K562 (cell line): ENCODE measurements around the gene SUCLG1. TPM values are rescaled to one million over a fixed set of nuclear protein-coding genes. Genes with fewer than 3 reads are reported as not detected.

Experiments
- ATAC-seq: fragments of 200-7000 bp; cut with Tn5 transposase; 3 replicates; pipeline ENCODE4 v1.9.1; 2020; ENCODE audit warnings: moderate library complexity
- BruUV-seq: library from RNA; stranded (reverse); fragments of 400-500 nt; replicated peaks from 2 replicates; lab custom pipeline; 2021; lab: Mats Ljungman, UMichigan
- CTCF ChIA-PET: fragments of 300-600 bp; formaldehyde crosslinking; extraction: SDS; loops from one replicate; lab custom pipeline; 2021; ENCODE audit warnings: low intra/inter-chr PET ratio; lab: Yijun Ruan, JAX
- POLR2A ChIA-PET: fragments of 300-600, 350-650 bp; sonication (Branson Sonifier 250); formaldehyde crosslinking; extraction: SDS; loops from one replicate; lab custom pipeline; 2021; ENCODE audit warnings: antibody characterized with exemption, inconsistent platforms; lab: Yijun Ruan, JAX
- DNase-seq, 4 experiments: peaks; one replicate each; pipeline versions ENCODE4 v3.0.0 to v3.0.0-alpha.2; 2011 to 2018; ENCODE audit warnings: low spot score in 3 of 4, mixed read lengths in 3 of 4; ENCODE audit errors: extremely low read depth in 1 of 4
- FAIRE-seq: peaks from 2 replicates; lab custom pipeline; 2011; peaks lifted over from hg19 to GRCh38; lab: Jason Lieb, UNC
- H2AFZ ChIP-seq: 2 replicates; pipeline ENCODE4 v1.6.0; 2011; ENCODE audit warnings: low read depth, low read length, control low read depth, inconsistent platforms
- H3K27ac ChIP-seq: fragments of 200-600 bp; 3 replicates; pipeline ENCODE4 v1.8.0; 2011; ENCODE audit warnings: low read depth, mild to moderate bottlenecking, control low read depth, inconsistent platforms, low read length, moderate library complexity, mixed read lengths; ENCODE audit errors: extremely low read depth
- H3K27me3 ChIP-seq, 2 experiments: fragments of 300-600 bp in 1 of 2; 2 replicates in 1 of 2; 3 replicates in 1 of 2; pipeline versions ENCODE4 v1.6.0 to v1.8.0; 2011; ENCODE audit warnings: inconsistent platforms in 2 of 2, low read length in 2 of 2, mild to moderate bottlenecking in 1 of 2, mixed read lengths in 1 of 2, moderate library complexity in 1 of 2; ENCODE audit not compliant: control insufficient read depth in 2 of 2, insufficient read depth in 2 of 2
- H3K36me3 ChIP-seq: fragments of 300-600 bp; 3 replicates; pipeline ENCODE4 v1.8.0; 2011; ENCODE audit warnings: mild to moderate bottlenecking, low read length, inconsistent platforms; ENCODE audit not compliant: control insufficient read depth, insufficient read depth
- H3K4me1 ChIP-seq, 2 experiments: fragments of 200-600 bp in 1 of 2; replicated peaks in 1 of 2; 2 replicates in 1 of 2; 3 replicates in 1 of 2; pipeline versions ENCODE4 v1.5.1 to v1.8.0; 2011; ENCODE audit warnings: inconsistent platforms in 2 of 2, low read length in 2 of 2, mild to moderate bottlenecking in 1 of 2, mixed read lengths in 1 of 2, moderate library complexity in 1 of 2; ENCODE audit not compliant: control insufficient read depth in 2 of 2, insufficient read depth in 2 of 2
- H3K4me2 ChIP-seq: 2 replicates; pipeline ENCODE4 v1.6.1; 2011; ENCODE audit warnings: low read length, control low read depth, inconsistent platforms, mixed read lengths; ENCODE audit not compliant: insufficient read depth
- H3K4me3 ChIP-seq: fragments of 200-600 bp; sonication (generic), shearing (Covaris generic); 2 replicates; pipeline ENCODE4 v1.5.1; 2016; ENCODE audit warnings: control low read depth, inconsistent platforms
- H3K79me2 ChIP-seq: fragments of 200-600 bp; 3 replicates; pipeline ENCODE4 v1.8.0; 2011; ENCODE audit warnings: low read length, inconsistent platforms; ENCODE audit not compliant: control insufficient read depth, insufficient read depth
- H3K9ac ChIP-seq, 2 experiments: 2 replicates each; pipeline versions ENCODE4 v1.6.0 to v1.6.1; 2011; ENCODE audit warnings: low read depth in 2 of 2, low read length in 2 of 2, control low read depth in 1 of 2, inconsistent platforms in 1 of 2, mild to moderate bottlenecking in 1 of 2, mixed read lengths in 1 of 2; ENCODE audit not compliant: insufficient read depth in 1 of 2
- H3K9me1 ChIP-seq: one replicate; pipeline ENCODE4 v1.6.0; 2011; ENCODE audit warnings: inconsistent platforms, mild to moderate bottlenecking, low read length, moderate library complexity; ENCODE audit not compliant: control insufficient read depth, insufficient read depth
- H3K9me3 ChIP-seq: replicated peaks from 2 replicates; pipeline ENCODE4 v1.5.1; 2011; ENCODE audit warnings: low read depth, low read length, inconsistent platforms; ENCODE audit not compliant: control insufficient read depth, insufficient read depth
- H4K20me1 ChIP-seq: replicated peaks from 2 replicates; pipeline ENCODE4 v1.6.1; 2011; ENCODE audit warnings: low read length, inconsistent platforms, mixed read lengths; ENCODE audit not compliant: control insufficient read depth, insufficient read depth
- C11orf30 ChIP-seq: fragments of 450-650 bp; IDR thresholded peaks from 2 replicates; pipeline ENCODE4 v1.6.1; 2016; ENCODE audit warnings: low read depth, mild to moderate bottlenecking
- CEBPB ChIP-seq: fragments of 450-650 bp; IDR thresholded peaks from 2 replicates; pipeline ENCODE4 v1.6.1; 2016; ENCODE audit warnings: missing genetic modification characterization, missing compliant biosample characterization
- CREM ChIP-seq: IDR thresholded peaks from 2 replicates; pipeline ENCODE4 v1.6.1; 2014; ENCODE audit warnings: antibody characterized with exemption, low read depth
- KDM5B ChIP-seq: fragments of 200-600 bp; sonication (generic); IDR thresholded peaks from 2 replicates; pipeline ENCODE4 v1.6.1; 2012; ENCODE audit warnings: low read depth, mild to moderate bottlenecking, moderate library complexity, low read length, control low read depth, inconsistent platforms; ENCODE audit not compliant: insufficient replicate concordance
- L3MBTL2 ChIP-seq: fragments of 450-650 bp; IDR thresholded peaks from 2 replicates; pipeline ENCODE4 v1.6.1; 2016; ENCODE audit warnings: mild to moderate bottlenecking, moderate library complexity
- PTTG1 ChIP-seq: fragments of 450-650 bp; IDR thresholded peaks from 2 replicates; pipeline ENCODE4 v1.6.1; 2016; ENCODE audit warnings: low read depth, mild to moderate bottlenecking, missing genetic modification characterization, missing compliant biosample characterization
- STAT5B ChIP-seq: fragments of 250-450 bp; sonication (Bioruptor Pico); IDR thresholded peaks from 2 replicates; pipeline ENCODE4 v1.8.0; 2021; ENCODE audit warnings: mild to moderate bottlenecking, inconsistent platforms
- TEAD4 ChIP-seq, 2 experiments: sonication (generic) in 1 of 2; formaldehyde crosslinking in 1 of 2; IDR thresholded peaks; 2 replicates each; pipeline versions ENCODE4 v1.6.1 to v1.8.0; 2012 to 2022; ENCODE audit warnings: borderline replicate concordance in 1 of 2, inconsistent platforms in 1 of 2, low read length in 1 of 2, mild to moderate bottlenecking in 1 of 2, missing genetic modification reagents in 1 of 2
- TRIM24 ChIP-seq, 2 experiments: fragments of 450-650 bp; IDR thresholded peaks; 2 replicates each; pipeline ENCODE4 v1.6.1; 2016
- YBX1 ChIP-seq: fragments of 450-650 bp; IDR thresholded peaks from 2 replicates; pipeline ENCODE4 v1.7.1; 2016; ENCODE audit warnings: mild to moderate bottlenecking
- ZFX ChIP-seq: sonication (generic); formaldehyde crosslinking; IDR thresholded peaks from 2 replicates; pipeline ENCODE4 v1.8.0; 2022; ENCODE audit warnings: mild to moderate bottlenecking, missing genetic modification reagents, moderate library complexity
- ZNF121 ChIP-seq: sonication (generic); formaldehyde crosslinking; conservative IDR thresholded peaks from 2 replicates; pipeline ENCODE4 v1.8.0; 2022; ENCODE audit warnings: missing genetic modification reagents
- ZNF436 ChIP-seq: fragments of 250-450, 450-650 bp; sonication (Bioruptor Pico); formaldehyde crosslinking; IDR thresholded peaks from 2 replicates; pipeline ENCODE4 v1.7.0; 2020; ENCODE audit warnings: mild to moderate bottlenecking
- ZNF644 ChIP-seq: fragments of 200-800 bp; sonication (Bioruptor generic); IDR thresholded peaks from 2 replicates; pipeline ENCODE4 v1.6.1; 2016; ENCODE audit warnings: low read depth, missing genetic modification characterization, missing compliant biosample characterization
- ZNF696 ChIP-seq: fragments of 250-450 bp; sonication (Bioruptor Pico); conservative IDR thresholded peaks from 2 replicates; pipeline ENCODE4 v1.4.0; 2020; ENCODE audit warnings: mild to moderate bottlenecking, moderate library complexity
- WGBS: fragments of 100-300 bp; shearing (Covaris generic); methylation state at CpG from one replicate; pipeline ENCODE4 v1.1.6; 2016; ENCODE audit warnings: low coverage, mixed read lengths; ENCODE audit not compliant: insufficient coverage; ENCODE audit errors: missing lambda C conversion rate; 5-methylcytosine and 5-hydroxymethylcytosine counted together
- in situ Hi-C: fragments of 300-500 bp; cut with MboI; formaldehyde crosslinking; loops from 4 replicates; pipeline ENCODE4 v1.15.0; 2018; ENCODE audit warnings: inconsistent platforms, mixed read lengths
- intact Hi-C: fragments of 100-400 bp; cut with micrococcal nuclease; formaldehyde crosslinking; loops from 2 replicates; pipeline ENCODE4 v1.14.2; 2022
- polyA plus RNA-seq, 8 experiments: library from polyadenylated mRNA; depleted of rRNA in 4 of 8; stranded (reverse) in 5 of 8; unstranded in 3 of 8; fragments of >200 nt; fragmentation: Nextera tagmentation in 2 of 8; fragmentation: Illumina TruSeq in 1 of 8; extraction: Ambion mirVana in 2 of 8; extraction: Trizol in 1 of 8; gene quantifications; 2 replicates each; pipeline versions ENCODE4 v1.2.1 to v1.2.3, GENCODE V29; 2011 to 2014; ENCODE audit warnings: inconsistent platforms in 1 of 8, missing spikeins in 1 of 8
- total RNA-seq, 7 experiments: library from RNA; depleted of rRNA in 6 of 7; stranded (reverse); fragments of >200 nt in 6 of 7; fragmentation: Illumina TruSeq in 2 of 7; extraction: Trizol in 2 of 7; gene quantifications; 2 replicates each; pipeline versions ENCODE4 v1.2.1 to v1.2.3, GENCODE V29; 2011 to 2021; ENCODE audit warnings: low replicate concordance in 1 of 7
- TF ChIP-seq, protein P1 (sequence below): fragments of 200-800 bp; sonication (Bioruptor generic); IDR thresholded peaks from 2 replicates; pipeline ENCODE4 v1.6.1; 2016; ENCODE audit warnings: missing genetic modification characterization, missing compliant biosample characterization
- TF ChIP-seq, protein P2 (sequence below): sonication (generic); formaldehyde crosslinking; IDR thresholded peaks from 2 replicates; pipeline ENCODE4 v1.5.0; 2020; ENCODE audit warnings: missing genetic modification reagents

The SUCLG1 gene
- total and polyA plus RNA-seq, 9 of the 15 experiments (the other 6 are each of a cell fraction or from before 2014, with no cell fraction given): 90.5 to 325 (median 115) TPM

DNA sequence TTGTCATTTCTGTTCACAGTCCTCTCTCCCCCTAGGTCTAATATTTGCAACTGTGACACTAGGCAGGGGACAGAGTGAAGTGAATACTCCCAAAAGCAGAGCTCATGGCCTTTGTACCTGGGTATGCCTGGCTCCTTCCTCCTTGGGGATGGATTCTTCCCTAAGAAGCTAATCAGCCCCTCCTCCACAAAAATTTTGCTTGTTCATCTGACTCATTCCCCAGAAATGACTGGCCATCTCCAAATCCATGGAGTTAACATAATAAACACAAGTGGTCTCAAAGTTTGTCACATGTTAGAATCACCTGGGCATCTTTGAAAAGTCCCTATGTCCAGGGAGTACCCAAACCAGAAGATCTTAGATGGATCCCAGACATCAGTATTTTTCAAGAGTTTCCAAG lies 65.3 kb downstream of the SUCLG1 start (continued):
- TF ChIP-seq, protein P1, sequence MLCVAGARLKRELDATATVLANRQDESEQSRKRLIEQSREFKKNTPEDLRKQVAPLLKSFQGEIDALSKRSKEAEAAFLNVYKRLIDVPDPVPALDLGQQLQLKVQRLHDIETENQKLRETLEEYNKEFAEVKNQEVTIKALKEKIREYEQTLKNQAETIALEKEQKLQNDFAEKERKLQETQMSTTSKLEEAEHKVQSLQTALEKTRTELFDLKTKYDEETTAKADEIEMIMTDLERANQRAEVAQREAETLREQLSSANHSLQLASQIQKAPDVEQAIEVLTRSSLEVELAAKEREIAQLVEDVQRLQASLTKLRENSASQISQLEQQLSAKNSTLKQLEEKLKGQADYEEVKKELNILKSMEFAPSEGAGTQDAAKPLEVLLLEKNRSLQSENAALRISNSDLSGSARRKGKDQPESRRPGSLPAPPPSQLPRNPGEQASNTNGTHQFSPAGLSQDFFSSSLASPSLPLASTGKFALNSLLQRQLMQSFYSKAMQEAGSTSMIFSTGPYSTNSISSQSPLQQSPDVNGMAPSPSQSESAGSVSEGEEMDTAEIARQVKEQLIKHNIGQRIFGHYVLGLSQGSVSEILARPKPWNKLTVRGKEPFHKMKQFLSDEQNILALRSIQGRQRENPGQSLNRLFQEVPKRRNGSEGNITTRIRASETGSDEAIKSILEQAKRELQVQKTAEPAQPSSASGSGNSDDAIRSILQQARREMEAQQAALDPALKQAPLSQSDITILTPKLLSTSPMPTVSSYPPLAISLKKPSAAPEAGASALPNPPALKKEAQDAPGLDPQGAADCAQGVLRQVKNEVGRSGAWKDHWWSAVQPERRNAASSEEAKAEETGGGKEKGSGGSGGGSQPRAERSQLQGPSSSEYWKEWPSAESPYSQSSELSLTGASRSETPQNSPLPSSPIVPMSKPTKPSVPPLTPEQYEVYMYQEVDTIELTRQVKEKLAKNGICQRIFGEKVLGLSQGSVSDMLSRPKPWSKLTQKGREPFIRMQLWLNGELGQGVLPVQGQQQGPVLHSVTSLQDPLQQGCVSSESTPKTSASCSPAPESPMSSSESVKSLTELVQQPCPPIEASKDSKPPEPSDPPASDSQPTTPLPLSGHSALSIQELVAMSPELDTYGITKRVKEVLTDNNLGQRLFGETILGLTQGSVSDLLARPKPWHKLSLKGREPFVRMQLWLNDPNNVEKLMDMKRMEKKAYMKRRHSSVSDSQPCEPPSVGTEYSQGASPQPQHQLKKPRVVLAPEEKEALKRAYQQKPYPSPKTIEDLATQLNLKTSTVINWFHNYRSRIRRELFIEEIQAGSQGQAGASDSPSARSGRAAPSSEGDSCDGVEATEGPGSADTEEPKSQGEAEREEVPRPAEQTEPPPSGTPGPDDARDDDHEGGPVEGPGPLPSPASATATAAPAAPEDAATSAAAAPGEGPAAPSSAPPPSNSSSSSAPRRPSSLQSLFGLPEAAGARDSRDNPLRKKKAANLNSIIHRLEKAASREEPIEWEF (CRISPR knock-in tag): no peak
- TF ChIP-seq L3MBTL2: no peak
- TF ChIP-seq YBX1: no peak
- no peak for TF ChIP-seq ZNF644 (tag)
- no peak for TF ChIP-seq CEBPB (tag)

DNA sequence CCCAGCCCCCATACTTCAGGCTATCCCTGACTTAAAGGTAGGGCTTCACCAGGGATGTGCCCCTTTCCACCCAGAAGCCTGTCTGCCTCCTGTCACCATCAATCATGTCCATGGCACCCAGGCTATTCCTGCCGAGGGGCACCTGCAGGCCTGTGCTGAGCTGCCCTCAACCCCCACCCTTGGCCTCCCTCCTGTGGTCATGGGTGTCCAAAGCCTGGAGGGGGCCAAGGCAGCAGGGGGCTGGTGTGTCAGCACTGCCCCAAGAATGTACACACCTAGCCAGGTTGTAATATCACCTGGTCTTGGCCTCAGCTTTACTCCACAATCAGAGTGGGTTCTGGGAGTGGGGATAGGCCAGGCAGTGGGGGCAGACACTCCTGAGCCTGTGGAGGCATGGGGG lies 69.3 kb downstream of the SUCLG1 start:
- BruUV-seq: no TSS peak
- Histone ChIP-seq H2AFZ (no peak overlapping the region), H3K36me3 (no peaks in the 10 kb centered on the region), H3K27me3 (no peaks in the 10 kb centered on the region), H3K4me3 (no peak overlapping the region), H4K20me1 (no peaks in the 10 kb centered on the region), H3K4me2 (no peak overlapping the region), H3K4me1 (no peaks in the 10 kb centered on the region), H3K9ac (no peak overlapping the region), H3K79me2 (no peaks in the 10 kb centered on the region), H3K27ac (no peak overlapping the region), H3K9me1 (no peaks in the 10 kb centered on the region), H3K9me3 (no peaks in the 10 kb centered on the region)
- TF ChIP-seq TRIM24 (IDR thresholded peaks at IDR 0.05) (no peak), PTTG1 (no peak), C11orf30 (no peak), ZNF121 (CRISPR knock-in tag) (no peak), CREM (no peak), STAT5B (CRISPR knock-in tag) (no peak), KDM5B (no peak), ZNF696 (CRISPR knock-in tag) (no peak), CEBPB (tag) (no peak), ZFX (no peak), ZNF436 (CRISPR knock-in tag) (no peak), TEAD4 (IDR thresholded peaks at IDR 0.05; ENCODE audit: low read length) (no peak), TEAD4 (CRISPR knock-in tag; IDR thresholded peaks at IDR 0.05; ENCODE audit: borderline replicate concordance) (no peak)
- TF ChIP-seq, protein P2, sequence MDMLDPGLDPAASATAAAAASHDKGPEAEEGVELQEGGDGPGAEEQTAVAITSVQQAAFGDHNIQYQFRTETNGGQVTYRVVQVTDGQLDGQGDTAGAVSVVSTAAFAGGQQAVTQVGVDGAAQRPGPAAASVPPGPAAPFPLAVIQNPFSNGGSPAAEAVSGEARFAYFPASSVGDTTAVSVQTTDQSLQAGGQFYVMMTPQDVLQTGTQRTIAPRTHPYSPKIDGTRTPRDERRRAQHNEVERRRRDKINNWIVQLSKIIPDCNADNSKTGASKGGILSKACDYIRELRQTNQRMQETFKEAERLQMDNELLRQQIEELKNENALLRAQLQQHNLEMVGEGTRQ (CRISPR knock-in tag): no peak
- ChIA-PET CTCF (interaction anchor here (0.6 kb wide), 1 partner anchor 1055 kb away, joined by 3 read pairs; no protein-coding TSS in a partner anchor), POLR2A (no interaction called here)
- intact Hi-C loops (no loop called here), in situ Hi-C loops (no loop called here)
- 0% methylated on average over 1 of the region's 1 CpG for WGBS
- ATAC-seq (no peak), DNase-seq (no peak), FAIRE-seq (no peak)
